B cell (primary cell): ENCODE results near the gene ACBD3.

Experiments
- CTCF ChIP-seq: fragments of 200-600 bp; IDR thresholded peaks from one replicate; pipeline ENCODE4 v1.8.0; 2022; ENCODE audit warnings: antibody characterized with exemption, mild to moderate bottlenecking
- EZH2 ChIP-seq: IDR thresholded peaks from 2 replicates; pipeline ENCODE4 v1.6.1; 2012; ENCODE audit warnings: borderline replicate concordance, low read depth, mild to moderate bottlenecking, moderate library complexity, low read length; ENCODE audit not compliant: insufficient read depth, poor library complexity, severe bottlenecking

DNA sequence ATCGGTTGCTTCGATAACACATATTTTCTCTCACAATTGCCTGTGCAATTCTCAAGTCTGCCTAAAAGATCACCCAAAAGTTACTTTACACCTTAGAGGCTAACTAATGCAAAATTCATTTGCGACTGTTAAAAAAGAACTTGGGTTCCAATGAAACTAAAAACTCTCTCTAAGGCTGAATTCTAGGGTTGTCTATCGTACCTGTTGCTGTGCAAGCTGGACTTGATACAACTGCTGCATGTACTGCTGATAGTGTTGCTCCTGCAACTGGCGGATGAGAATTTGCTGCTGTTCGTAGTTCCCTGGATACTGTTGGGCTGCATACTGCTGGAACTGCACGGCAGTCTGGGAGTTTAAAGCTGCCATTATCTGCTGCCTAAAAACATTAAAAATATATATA is 27.6 kb downstream of the ACBD3 start:
- no peak for TF ChIP-seq CTCF
- no peak for TF ChIP-seq EZH2
